H9 (cell line): Measurements from ENCODE around the gene BSG. TPM values are rescaled to one million over a fixed set of nuclear protein-coding genes. Genes with fewer than 3 reads are reported as not detected.
A peak's percentile ranks its signal among the peaks of the same experiment; 100 is the strongest.

Experiments
- DNase-seq: peaks from one replicate; pipeline ENCODE4 v3.0.0-alpha.2; 2017
- H2AFZ ChIP-seq: one replicate; pipeline ENCODE4 v1.6.1; 2013; ENCODE audit warnings: mild to moderate bottlenecking, low read length, control low read depth, moderate library complexity
- H2AK5ac ChIP-seq: 2 replicates; pipeline ENCODE4 v1.6.1; 2013; ENCODE audit warnings: low read length, control low read depth, mixed read lengths; ENCODE audit not compliant: insufficient read length
- H2BK120ac ChIP-seq: one replicate; pipeline ENCODE4 v1.6.1; 2013; ENCODE audit warnings: low read depth, mild to moderate bottlenecking, low read length, control low read depth, inconsistent platforms; ENCODE audit not compliant: poor library complexity, severe bottlenecking
- H2BK12ac ChIP-seq: 2 replicates; pipeline ENCODE4 v1.6.1; 2013; ENCODE audit warnings: low read length, control low read depth, mixed read lengths, low read depth; ENCODE audit not compliant: insufficient read length
- H2BK15ac ChIP-seq: 2 replicates; pipeline ENCODE4 v1.6.1; 2013; ENCODE audit warnings: low read depth, low read length, control low read depth
- H2BK20ac ChIP-seq: one replicate; pipeline ENCODE4 v1.6.1; 2013; ENCODE audit warnings: low read depth, mild to moderate bottlenecking, low read length, control low read depth, inconsistent platforms; ENCODE audit not compliant: poor library complexity, severe bottlenecking
- H2BK5ac ChIP-seq: 2 replicates; pipeline ENCODE4 v1.6.1; 2013; ENCODE audit warnings: low read length, control low read depth, mixed read lengths; ENCODE audit not compliant: insufficient read length
- H3K14ac ChIP-seq: 2 replicates; pipeline ENCODE4 v1.6.1; 2013; ENCODE audit warnings: low read length, control low read depth; ENCODE audit not compliant: insufficient read depth
- H3K18ac ChIP-seq: 2 replicates; pipeline ENCODE4 v1.6.1; 2013; ENCODE audit warnings: low read depth, mild to moderate bottlenecking, mixed read lengths, low read length, control low read depth; ENCODE audit not compliant: insufficient read length
- H3K23ac ChIP-seq: 2 replicates; pipeline ENCODE4 v1.6.1; 2013; ENCODE audit warnings: low read length, control low read depth, mixed read lengths, low read depth; ENCODE audit not compliant: insufficient read length
- H3K23me2 ChIP-seq: 2 replicates; pipeline ENCODE4 v1.6.1; 2013; ENCODE audit warnings: low read depth, mild to moderate bottlenecking, mixed read lengths, low read length, control low read depth; ENCODE audit not compliant: insufficient read length, poor library complexity, severe bottlenecking
- H3K27ac ChIP-seq: 2 replicates; pipeline ENCODE4 v1.5.1; 2013; ENCODE audit warnings: low read length, control low read depth, mixed read lengths, low read depth; ENCODE audit not compliant: insufficient read length
- H3K27me3 ChIP-seq: 2 replicates; pipeline ENCODE4 v1.6.1; 2013; ENCODE audit warnings: low read length, control low read depth, inconsistent platforms; ENCODE audit not compliant: insufficient read depth
- H3K4ac ChIP-seq: 2 replicates; pipeline ENCODE4 v1.6.1; 2013; ENCODE audit warnings: low read depth, mild to moderate bottlenecking, control low read depth, inconsistent platforms, low read length, moderate library complexity
- H3K4me1 ChIP-seq: 2 replicates; pipeline ENCODE4 v1.6.1; 2013; ENCODE audit warnings: low read length, control low read depth, inconsistent platforms; ENCODE audit not compliant: insufficient read depth
- H3K4me2 ChIP-seq: 2 replicates; pipeline ENCODE4 v1.6.1; 2013; ENCODE audit warnings: low read length, control low read depth, mixed read lengths; ENCODE audit not compliant: insufficient read length, insufficient read depth
- H3K56ac ChIP-seq: 2 replicates; pipeline ENCODE4 v1.6.1; 2013; ENCODE audit warnings: low read depth, mild to moderate bottlenecking, mixed read lengths, low read length, control low read depth; ENCODE audit not compliant: insufficient read length
- H3K79me1 ChIP-seq: 2 replicates; pipeline ENCODE4 v1.6.1; 2013; ENCODE audit warnings: low read depth, mild to moderate bottlenecking, moderate library complexity, low read length, control low read depth, inconsistent platforms; ENCODE audit not compliant: insufficient read depth, poor library complexity, severe bottlenecking
- H3K79me2 ChIP-seq: 2 replicates; pipeline ENCODE4 v1.6.1; 2013; ENCODE audit warnings: low read length, control low read depth, inconsistent platforms; ENCODE audit not compliant: insufficient read depth
- H3K9ac ChIP-seq: 2 replicates; pipeline ENCODE4 v1.6.1; 2013; ENCODE audit warnings: low read length, control low read depth, mixed read lengths; ENCODE audit not compliant: insufficient read length; ENCODE audit errors: extremely low read depth
- H3K9me3 ChIP-seq: one replicate; pipeline ENCODE4 v1.6.1; 2013; ENCODE audit warnings: low read depth, low read length, inconsistent platforms; ENCODE audit not compliant: control insufficient read depth
- H3T11ph ChIP-seq: one replicate; pipeline ENCODE4 v1.6.1; 2013; ENCODE audit warnings: mild to moderate bottlenecking, low read length, control low read depth, inconsistent platforms
- H4K20me1 ChIP-seq: one replicate; pipeline ENCODE4 v1.6.1; 2013; ENCODE audit not compliant: control insufficient read depth, insufficient read length, insufficient read depth
- H4K5ac ChIP-seq: 2 replicates; pipeline ENCODE4 v1.6.1; 2013; ENCODE audit warnings: low read depth, mild to moderate bottlenecking, mixed read lengths, low read length, control low read depth; ENCODE audit not compliant: insufficient read length
- H4K8ac ChIP-seq: replicated peaks from 2 replicates; pipeline ENCODE4 v1.6.1; 2013; ENCODE audit warnings: low read length, control low read depth, mixed read lengths, low read depth; ENCODE audit not compliant: insufficient read length
- H4K91ac ChIP-seq: 2 replicates; pipeline ENCODE4 v1.6.1; 2013; ENCODE audit warnings: low read depth, mild to moderate bottlenecking, moderate library complexity, mixed read lengths, low read length, control low read depth; ENCODE audit not compliant: insufficient read length
- H3K27ac Mint-ChIP-seq, 3 experiments: 2 replicates in 2 of 3; 3 replicates in 1 of 3; pipeline ENCODE4 v1.8.0; 2020 to 2021; ENCODE audit warnings: mixed read lengths in 3 of 3, mild to moderate bottlenecking in 1 of 3, moderate library complexity in 1 of 3
- H3K27me3 Mint-ChIP-seq: 2 replicates; pipeline ENCODE4 v1.8.0; 2021; ENCODE audit warnings: low read depth, mild to moderate bottlenecking, moderate library complexity, mixed read lengths
- H3K36me3 Mint-ChIP-seq, 3 experiments: 2 replicates in 2 of 3; 3 replicates in 1 of 3; pipeline ENCODE4 v1.8.0; 2020 to 2021; ENCODE audit warnings: low read depth in 3 of 3, mixed read lengths in 3 of 3; ENCODE audit not compliant: insufficient read depth in 1 of 3
- H3K4me1 Mint-ChIP-seq, 2 experiments: 2 replicates each; pipeline ENCODE4 v1.8.0; 2020; ENCODE audit warnings: mixed read lengths in 2 of 2
- H3K4me3 Mint-ChIP-seq, 2 experiments: 2 replicates in 1 of 2; 3 replicates in 1 of 2; pipeline ENCODE4 v1.8.0; 2020 to 2021; ENCODE audit warnings: mild to moderate bottlenecking in 2 of 2, mixed read lengths in 2 of 2, moderate library complexity in 1 of 2
- H3K9me3 Mint-ChIP-seq, 2 experiments: 2 replicates in 1 of 2; 3 replicates in 1 of 2; pipeline ENCODE4 v1.8.0; 2020; ENCODE audit warnings: mild to moderate bottlenecking in 2 of 2, mixed read lengths in 2 of 2, moderate library complexity in 1 of 2
- WGBS: extraction: QIAGEN DNeasy Blood & Tissue Kit; methylation state at CpG from one replicate; pipeline ENCODE4 v1.1.7; 2013; ENCODE audit warnings: missing lambda C conversion rate, low lambda C conversion rate, mixed read lengths; ENCODE audit not compliant: insufficient read length; ENCODE audit errors: extremely low coverage; 5-methylcytosine and 5-hydroxymethylcytosine counted together
- total RNA-seq: library from RNA; stranded (reverse); gene quantifications from 2 replicates; pipeline ENCODE4 v1.2.1, GENCODE V29; 2021
- TF ChIP-seq, protein P1 (sequence below): fragments of 200-600 bp; sonication (generic); conservative IDR thresholded peaks from 3 replicates; pipeline ENCODE4 v1.8.0; 2021; ENCODE audit warnings: antibody characterized with exemption, mild to moderate bottlenecking

BSG gene
- total RNA-seq, 1 experiment from 2014 or later = 715 TPM

DNA sequence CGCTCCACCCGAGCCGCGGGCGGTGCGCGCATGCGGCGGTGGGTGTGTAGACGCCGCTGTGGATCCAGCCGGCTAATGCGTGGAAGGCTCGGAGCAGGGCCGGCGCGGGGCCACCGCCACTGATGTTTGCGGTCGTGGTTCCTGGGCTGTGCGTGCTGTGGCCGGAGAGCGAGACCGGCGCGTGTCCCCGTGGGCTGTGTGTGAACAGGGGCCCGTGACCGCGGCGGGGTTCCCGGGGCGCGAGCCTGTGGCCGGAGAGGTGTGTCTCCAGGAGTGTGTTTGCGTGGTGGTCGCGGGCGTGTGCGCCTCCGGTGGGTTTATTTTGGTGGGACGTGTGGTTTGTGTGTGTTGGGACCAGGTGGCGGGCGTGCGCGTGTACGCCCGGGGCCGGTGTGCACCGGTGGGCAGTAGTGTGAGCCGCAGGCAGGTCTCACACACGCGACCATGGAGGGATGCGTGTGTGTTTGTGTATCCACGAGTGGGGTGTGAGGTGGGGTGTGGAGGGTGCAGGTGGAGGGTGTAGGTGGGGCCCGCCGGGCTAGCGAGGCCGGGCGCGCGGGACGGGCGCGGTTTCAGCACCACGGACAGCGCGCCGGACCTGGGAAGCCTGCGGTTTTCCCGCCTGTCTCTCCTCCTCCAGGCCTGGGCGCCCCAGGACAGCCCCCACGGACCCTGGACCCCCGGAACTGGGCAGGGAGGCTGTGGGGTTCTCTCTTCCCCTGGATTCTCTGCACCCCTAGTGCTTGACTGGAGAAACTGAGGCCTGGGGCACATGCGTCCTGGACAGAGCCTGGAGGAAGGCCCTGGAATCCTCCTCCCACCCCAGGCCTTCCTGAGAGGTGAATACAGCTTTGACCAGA, 18.9 kb downstream of the BSG start:
- Histone ChIP-seq H3K4me2 (no peak overlapping the region), H4K5ac (no peak overlapping the region), H4K20me1 (peaks cover 3% of the 10 kb centered on the region), H3K9me3 (no peaks in the 10 kb centered on the region), H4K8ac (no peak overlapping the region), H3K79me1 (no peaks in the 10 kb centered on the region), H3K56ac (no peak overlapping the region), H3K9ac (no peak overlapping the region), H3T11ph (no peak overlapping the region), H2BK20ac (no peak overlapping the region), H3K4ac (no peak overlapping the region), H2BK12ac (no peak overlapping the region), H3K79me2 (no peaks in the 10 kb centered on the region), H2BK15ac (no peak overlapping the region), H3K23ac (no peak overlapping the region), H3K18ac (no peak overlapping the region), H3K27me3 (peaks cover 12% of the 10 kb centered on the region; the same call in 1 of the 2 replicates), H3K23me2 (no peaks in the 10 kb centered on the region), H2BK120ac (no peak overlapping the region), H3K27ac (no peak overlapping the region), H3K4me1 (no peaks in the 10 kb centered on the region), H2AK5ac (no peak overlapping the region), H2AFZ (no peak overlapping the region), H2BK5ac (no peak overlapping the region), H3K14ac (no peak overlapping the region), H4K91ac (no peak overlapping the region)
- TF ChIP-seq, protein P1, sequence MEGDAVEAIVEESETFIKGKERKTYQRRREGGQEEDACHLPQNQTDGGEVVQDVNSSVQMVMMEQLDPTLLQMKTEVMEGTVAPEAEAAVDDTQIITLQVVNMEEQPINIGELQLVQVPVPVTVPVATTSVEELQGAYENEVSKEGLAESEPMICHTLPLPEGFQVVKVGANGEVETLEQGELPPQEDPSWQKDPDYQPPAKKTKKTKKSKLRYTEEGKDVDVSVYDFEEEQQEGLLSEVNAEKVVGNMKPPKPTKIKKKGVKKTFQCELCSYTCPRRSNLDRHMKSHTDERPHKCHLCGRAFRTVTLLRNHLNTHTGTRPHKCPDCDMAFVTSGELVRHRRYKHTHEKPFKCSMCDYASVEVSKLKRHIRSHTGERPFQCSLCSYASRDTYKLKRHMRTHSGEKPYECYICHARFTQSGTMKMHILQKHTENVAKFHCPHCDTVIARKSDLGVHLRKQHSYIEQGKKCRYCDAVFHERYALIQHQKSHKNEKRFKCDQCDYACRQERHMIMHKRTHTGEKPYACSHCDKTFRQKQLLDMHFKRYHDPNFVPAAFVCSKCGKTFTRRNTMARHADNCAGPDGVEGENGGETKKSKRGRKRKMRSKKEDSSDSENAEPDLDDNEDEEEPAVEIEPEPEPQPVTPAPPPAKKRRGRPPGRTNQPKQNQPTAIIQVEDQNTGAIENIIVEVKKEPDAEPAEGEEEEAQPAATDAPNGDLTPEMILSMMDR = no peak
- no CpG with 5 or more reads among the region's 75 CpGs for WGBS
- Mint-ChIP-seq H3K4me3 (peak overlapping the region; percentile 52 to 68; a peak in 4 of 5 replicates), H3K27me3 (peaks cover 52% of the 10 kb centered on the region), H3K9me3 (no peaks in the 10 kb centered on the region), H3K36me3 (no peaks in the 10 kb centered on the region), H3K27ac (no peak overlapping the region), H3K4me1 (peaks cover 2 to 7% of the 10 kb centered on the region in 2 experiments; a peak in 1 of 4 replicates)
- DNase-seq = no peak
